Endothelial cell (in vitro differentiated cells): ENCODE data around the gene STMN1. TPM values are rescaled to one million over a fixed set of nuclear protein-coding genes. Genes with fewer than 3 reads are reported as not detected.

Source experiments
- DNase-seq: peaks from one replicate; pipeline ENCODE4 v3.0.0; 2021; ENCODE audit warnings: low spot score
- H3K27ac Mint-ChIP-seq: one replicate; pipeline ENCODE4 v1.8.0; 2021; ENCODE audit warnings: mixed read lengths, inconsistent platforms; ENCODE audit not compliant: unreplicated experiment
- H3K27me3 Mint-ChIP-seq: one replicate; pipeline ENCODE4 v1.8.0; 2021; ENCODE audit warnings: mild to moderate bottlenecking, moderate library complexity, mixed read lengths, inconsistent platforms; ENCODE audit not compliant: unreplicated experiment
- H3K36me3 Mint-ChIP-seq: one replicate; pipeline ENCODE4 v1.8.0; 2021; ENCODE audit warnings: mild to moderate bottlenecking, low read depth, mixed read lengths, inconsistent platforms; ENCODE audit not compliant: unreplicated experiment
- H3K4me1 Mint-ChIP-seq: one replicate; pipeline ENCODE4 v1.8.0; 2021; ENCODE audit warnings: mild to moderate bottlenecking, mixed read lengths, inconsistent platforms; ENCODE audit not compliant: unreplicated experiment
- H3K4me3 Mint-ChIP-seq: one replicate; pipeline ENCODE4 v1.8.0; 2021; ENCODE audit warnings: mild to moderate bottlenecking, mixed read lengths, inconsistent platforms; ENCODE audit not compliant: unreplicated experiment
- H3K9me3 Mint-ChIP-seq: one replicate; pipeline ENCODE4 v1.8.0; 2021; ENCODE audit warnings: mixed read lengths, inconsistent platforms; ENCODE audit not compliant: unreplicated experiment
- total RNA-seq: library from RNA; stranded (reverse); fragmentation: NEBNext Ultra II Directional; extraction: Animal tissue kit (Norgen Biotek cat#: 25700); gene quantifications from one replicate; pipeline ENCODE4 v1.2.1, GENCODE V29; 2021; ENCODE audit not compliant: unreplicated experiment
- TF ChIP-seq, protein P1 (sequence below): fragments of 200-600 bp; sonication (generic); IDR thresholded peaks from one replicate; pipeline ENCODE4 v1.5.0; 2021; ENCODE audit warnings: antibody characterized with exemption; ENCODE audit not compliant: unreplicated experiment

STMN1 gene
- total RNA-seq, 1 donor from 2014 or later, result 972 TPM

DNA sequence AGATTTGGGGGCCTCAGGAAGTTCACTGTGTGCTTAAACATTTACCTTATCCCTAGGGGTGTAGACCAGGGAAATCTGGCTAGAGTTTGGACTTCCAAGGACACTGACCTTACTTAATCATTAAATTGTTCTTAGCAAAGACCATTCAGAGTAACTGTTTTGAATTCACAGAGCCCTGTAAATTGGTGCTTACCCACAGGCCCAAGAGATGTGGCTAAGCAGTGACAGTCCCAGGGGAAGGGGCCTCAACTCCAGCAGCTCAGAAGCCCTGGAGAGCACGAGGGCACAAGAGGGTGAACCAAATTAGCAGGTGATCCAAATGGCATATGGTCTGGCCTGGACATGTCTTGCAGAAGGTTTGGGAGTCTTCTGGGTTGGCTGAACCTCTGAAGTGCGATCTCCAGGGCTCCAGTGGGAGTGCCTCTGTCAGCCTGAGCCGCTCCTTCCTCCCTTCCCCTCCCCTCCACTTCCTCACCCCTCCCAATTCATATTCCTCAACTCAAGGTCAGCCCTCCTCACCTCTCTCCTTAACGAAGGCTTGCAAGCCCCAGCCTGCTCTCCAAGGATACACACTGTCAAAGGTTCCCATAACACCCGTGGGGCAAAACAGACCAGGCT, 35.0 kb downstream of the STMN1 start:
- Mint-ChIP-seq H3K4me3 (no peak overlapping the region), H3K4me1 (peaks cover 14% of the 10 kb centered on the region), H3K27ac (no peak overlapping the region), H3K9me3 (no peaks in the 10 kb centered on the region), H3K27me3 (peaks cover 3% of the 10 kb centered on the region), H3K36me3 (peaks cover 8% of the 10 kb centered on the region)
- TF ChIP-seq, protein P1, sequence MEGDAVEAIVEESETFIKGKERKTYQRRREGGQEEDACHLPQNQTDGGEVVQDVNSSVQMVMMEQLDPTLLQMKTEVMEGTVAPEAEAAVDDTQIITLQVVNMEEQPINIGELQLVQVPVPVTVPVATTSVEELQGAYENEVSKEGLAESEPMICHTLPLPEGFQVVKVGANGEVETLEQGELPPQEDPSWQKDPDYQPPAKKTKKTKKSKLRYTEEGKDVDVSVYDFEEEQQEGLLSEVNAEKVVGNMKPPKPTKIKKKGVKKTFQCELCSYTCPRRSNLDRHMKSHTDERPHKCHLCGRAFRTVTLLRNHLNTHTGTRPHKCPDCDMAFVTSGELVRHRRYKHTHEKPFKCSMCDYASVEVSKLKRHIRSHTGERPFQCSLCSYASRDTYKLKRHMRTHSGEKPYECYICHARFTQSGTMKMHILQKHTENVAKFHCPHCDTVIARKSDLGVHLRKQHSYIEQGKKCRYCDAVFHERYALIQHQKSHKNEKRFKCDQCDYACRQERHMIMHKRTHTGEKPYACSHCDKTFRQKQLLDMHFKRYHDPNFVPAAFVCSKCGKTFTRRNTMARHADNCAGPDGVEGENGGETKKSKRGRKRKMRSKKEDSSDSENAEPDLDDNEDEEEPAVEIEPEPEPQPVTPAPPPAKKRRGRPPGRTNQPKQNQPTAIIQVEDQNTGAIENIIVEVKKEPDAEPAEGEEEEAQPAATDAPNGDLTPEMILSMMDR, result no peak
- no peak for DNase-seq

DNA sequence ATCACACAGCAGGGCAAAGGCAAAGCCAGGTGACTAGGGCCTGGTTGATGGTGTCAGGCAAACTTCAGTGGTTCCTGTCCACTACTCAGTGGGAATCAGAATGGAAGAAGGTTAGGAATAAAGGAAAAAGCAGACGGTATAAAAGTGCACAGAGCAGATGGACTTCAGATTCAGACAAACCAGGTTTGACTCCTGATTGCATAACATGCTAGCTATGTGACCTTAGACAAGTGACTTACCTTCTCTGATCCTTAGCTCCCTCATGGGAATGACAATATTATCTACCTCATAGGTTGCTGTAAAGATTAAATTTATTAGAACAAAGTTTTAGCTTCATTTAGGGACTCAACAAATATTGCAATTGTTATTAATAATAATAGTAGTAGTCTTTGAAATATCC, 35.6 kb downstream of the STMN1 start:
- peaks cover 11% of the 10 kb centered on the region for H3K4me1 Mint-ChIP-seq
- no peaks in the 10 kb centered on the region for H3K9me3 Mint-ChIP-seq
- H3K4me3 Mint-ChIP-seq, result no peak overlapping the region
- no peaks in the 10 kb centered on the region for H3K27me3 Mint-ChIP-seq
- DNase-seq, result no peak
- H3K27ac Mint-ChIP-seq, result no peak overlapping the region
- peaks cover 8% of the 10 kb centered on the region for H3K36me3 Mint-ChIP-seq
- TF ChIP-seq, protein P1, result no peak

DNA sequence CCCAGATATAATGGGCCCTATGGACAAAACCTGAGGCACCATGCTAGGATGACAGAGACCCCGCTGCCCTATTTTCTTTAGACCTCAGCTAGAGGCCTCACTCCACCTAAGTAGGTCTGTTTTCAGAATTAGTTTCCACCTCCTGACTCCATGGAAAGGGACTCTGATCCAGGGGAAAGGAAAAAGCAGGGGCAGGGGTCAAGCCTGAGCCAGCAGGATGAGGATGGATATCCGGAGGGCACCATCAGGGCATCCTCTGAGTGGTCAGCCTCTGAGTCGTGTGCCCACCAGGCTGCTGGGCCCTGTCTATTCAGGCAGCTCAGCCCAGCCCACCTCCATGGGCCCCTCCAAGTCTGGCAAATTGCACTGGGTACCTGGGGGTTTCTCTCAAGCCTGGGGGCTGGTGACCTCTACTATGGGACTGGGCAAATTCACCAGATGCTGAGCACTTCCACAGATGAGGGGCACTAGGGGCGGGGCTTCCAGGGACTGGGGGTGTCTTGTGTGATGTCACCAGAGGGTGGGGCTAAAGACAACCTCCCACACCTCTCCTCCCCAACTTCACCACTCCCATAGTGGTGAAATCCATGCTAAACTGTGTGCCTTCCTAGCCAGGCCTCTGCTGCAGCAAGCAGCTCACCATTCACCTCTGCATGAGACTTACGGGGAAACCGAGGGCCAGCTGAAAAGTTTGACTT, 36.2 kb downstream of the STMN1 start:
- Mint-ChIP-seq H3K4me3 (no peak overlapping the region), H3K9me3 (no peaks in the 10 kb centered on the region), H3K36me3 (peaks cover 10% of the 10 kb centered on the region), H3K4me1 (peaks cover 11% of the 10 kb centered on the region), H3K27ac (no peak overlapping the region), H3K27me3 (peaks cover under 1% of the 10 kb centered on the region)
- DNase-seq, result no peak
- TF ChIP-seq, protein P1, result no peak

DNA sequence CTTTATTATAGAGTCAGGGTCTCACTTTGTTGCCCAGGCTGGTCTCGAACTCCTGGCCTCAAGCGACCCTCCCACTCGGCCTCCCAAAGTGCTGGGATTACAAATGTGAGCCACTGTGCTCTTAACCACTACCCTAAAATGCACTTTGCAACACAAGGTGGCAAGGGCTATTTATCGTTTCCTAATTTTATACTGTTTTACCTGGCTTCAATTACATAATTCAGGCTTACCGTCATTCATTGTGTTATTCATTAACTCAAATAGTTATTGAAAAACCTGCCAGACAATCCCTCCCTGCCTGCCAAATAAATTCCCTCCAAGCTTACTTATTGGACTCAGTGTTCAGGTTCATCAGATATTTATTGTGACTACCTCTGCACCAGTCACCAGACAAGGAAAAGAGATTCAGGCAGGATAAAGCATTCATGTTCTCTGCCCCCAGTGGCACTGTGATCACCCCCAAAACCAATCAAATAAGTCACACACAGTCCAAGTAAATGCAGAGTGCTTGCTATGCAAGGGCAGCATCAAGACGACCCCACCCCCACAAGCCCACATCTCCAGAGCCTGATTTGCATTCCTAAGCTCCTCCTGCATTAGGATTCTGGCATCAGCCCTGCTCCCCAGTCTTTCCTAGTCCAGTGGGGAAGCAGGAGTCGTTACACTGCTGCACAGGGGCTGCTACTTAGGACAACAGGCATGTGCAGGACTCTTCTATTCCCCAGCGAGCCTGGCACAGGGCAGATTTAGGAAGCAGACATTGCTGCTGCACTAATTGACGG, 38.8 kb downstream of the STMN1 start:
- Mint-ChIP-seq H3K36me3 (peaks cover 25% of the 10 kb centered on the region), H3K9me3 (no peaks in the 10 kb centered on the region), H3K4me1 (peaks cover 9% of the 10 kb centered on the region), H3K4me3 (no peak overlapping the region), H3K27ac (no peak overlapping the region), H3K27me3 (peaks cover 6% of the 10 kb centered on the region)
- TF ChIP-seq, protein P1, result no peak
- DNase-seq, result no peak

DNA sequence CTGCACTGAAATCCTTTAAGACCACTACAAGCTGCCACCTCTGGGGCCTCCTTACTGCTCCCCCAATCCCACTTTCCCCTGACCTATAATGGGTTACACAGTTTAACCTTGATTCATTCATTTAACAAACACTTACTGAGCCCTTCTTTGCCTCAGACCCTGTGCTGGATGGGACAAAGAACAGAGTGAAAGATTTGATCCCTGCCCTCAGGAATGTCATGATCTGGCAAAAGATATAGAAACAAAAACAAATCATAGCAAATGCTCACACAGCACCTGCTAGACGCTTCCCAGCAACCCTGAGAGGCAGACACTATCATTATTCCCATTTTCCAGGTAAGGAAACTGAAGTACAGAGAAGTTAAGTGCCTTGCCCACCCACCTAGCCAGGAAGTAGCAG, 39.9 kb downstream of the STMN1 start:
- H3K36me3 Mint-ChIP-seq, result peaks cover 29% of the 10 kb centered on the region
- DNase-seq, result no peak
- H3K4me3 Mint-ChIP-seq, result peak overlapping the region; percentile 10
- no peaks in the 10 kb centered on the region for H3K9me3 Mint-ChIP-seq
- H3K27me3 Mint-ChIP-seq, result peaks cover 8% of the 10 kb centered on the region
- H3K27ac Mint-ChIP-seq, result peak overlapping the region; percentile 14
- H3K4me1 Mint-ChIP-seq, result peaks cover 12% of the 10 kb centered on the region
- TF ChIP-seq, protein P1, result no peak
